ENCODE measurements around the gene ZNF514.

DNA sequence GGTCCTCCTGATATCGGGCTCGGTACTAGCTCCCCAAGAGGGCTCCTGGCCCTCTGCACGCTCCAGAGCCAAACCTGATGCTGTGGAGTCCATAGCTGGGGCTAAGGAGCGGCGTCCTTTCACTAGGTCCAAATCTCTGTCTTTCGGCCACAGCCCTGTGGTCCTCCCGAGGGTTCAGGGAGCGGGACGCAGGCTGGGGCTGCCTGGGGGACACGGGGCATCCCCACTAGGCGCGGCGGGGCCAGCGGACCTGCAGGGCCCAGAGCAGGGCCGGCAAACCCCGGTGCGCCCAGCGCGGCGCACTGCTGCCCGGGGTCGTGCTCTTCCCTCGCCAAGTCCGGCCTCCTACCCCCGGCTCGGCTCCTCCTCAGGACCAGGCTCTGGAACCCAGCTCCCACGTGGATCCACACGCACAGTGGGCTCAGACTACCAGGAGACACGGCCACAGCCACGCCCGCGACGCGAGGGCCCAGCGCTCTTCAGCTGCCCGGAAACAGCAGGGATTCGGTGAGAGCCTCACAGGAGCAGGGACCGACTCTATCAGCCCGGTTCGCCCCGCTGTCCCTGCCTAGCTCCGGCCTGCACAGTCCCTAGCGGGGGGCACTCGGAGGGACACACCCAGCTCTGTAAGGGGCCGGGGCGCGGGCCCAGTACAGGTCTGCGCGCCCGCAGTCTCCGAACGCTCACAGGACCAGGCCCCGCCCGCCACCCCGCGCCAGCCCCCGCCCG lies 593 bp downstream of the ZNF514 start:
- TF ChIP-seq POLR2AphosphoS5 (IDR thresholded peaks at IDR 0.05; ENCODE audit: low read depth, low read length) = no peak
- TF ChIP-seq, protein P1, sequence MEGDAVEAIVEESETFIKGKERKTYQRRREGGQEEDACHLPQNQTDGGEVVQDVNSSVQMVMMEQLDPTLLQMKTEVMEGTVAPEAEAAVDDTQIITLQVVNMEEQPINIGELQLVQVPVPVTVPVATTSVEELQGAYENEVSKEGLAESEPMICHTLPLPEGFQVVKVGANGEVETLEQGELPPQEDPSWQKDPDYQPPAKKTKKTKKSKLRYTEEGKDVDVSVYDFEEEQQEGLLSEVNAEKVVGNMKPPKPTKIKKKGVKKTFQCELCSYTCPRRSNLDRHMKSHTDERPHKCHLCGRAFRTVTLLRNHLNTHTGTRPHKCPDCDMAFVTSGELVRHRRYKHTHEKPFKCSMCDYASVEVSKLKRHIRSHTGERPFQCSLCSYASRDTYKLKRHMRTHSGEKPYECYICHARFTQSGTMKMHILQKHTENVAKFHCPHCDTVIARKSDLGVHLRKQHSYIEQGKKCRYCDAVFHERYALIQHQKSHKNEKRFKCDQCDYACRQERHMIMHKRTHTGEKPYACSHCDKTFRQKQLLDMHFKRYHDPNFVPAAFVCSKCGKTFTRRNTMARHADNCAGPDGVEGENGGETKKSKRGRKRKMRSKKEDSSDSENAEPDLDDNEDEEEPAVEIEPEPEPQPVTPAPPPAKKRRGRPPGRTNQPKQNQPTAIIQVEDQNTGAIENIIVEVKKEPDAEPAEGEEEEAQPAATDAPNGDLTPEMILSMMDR (IDR thresholded peaks at IDR 0.05) = no peak
- TF ChIP-seq, protein P2, sequence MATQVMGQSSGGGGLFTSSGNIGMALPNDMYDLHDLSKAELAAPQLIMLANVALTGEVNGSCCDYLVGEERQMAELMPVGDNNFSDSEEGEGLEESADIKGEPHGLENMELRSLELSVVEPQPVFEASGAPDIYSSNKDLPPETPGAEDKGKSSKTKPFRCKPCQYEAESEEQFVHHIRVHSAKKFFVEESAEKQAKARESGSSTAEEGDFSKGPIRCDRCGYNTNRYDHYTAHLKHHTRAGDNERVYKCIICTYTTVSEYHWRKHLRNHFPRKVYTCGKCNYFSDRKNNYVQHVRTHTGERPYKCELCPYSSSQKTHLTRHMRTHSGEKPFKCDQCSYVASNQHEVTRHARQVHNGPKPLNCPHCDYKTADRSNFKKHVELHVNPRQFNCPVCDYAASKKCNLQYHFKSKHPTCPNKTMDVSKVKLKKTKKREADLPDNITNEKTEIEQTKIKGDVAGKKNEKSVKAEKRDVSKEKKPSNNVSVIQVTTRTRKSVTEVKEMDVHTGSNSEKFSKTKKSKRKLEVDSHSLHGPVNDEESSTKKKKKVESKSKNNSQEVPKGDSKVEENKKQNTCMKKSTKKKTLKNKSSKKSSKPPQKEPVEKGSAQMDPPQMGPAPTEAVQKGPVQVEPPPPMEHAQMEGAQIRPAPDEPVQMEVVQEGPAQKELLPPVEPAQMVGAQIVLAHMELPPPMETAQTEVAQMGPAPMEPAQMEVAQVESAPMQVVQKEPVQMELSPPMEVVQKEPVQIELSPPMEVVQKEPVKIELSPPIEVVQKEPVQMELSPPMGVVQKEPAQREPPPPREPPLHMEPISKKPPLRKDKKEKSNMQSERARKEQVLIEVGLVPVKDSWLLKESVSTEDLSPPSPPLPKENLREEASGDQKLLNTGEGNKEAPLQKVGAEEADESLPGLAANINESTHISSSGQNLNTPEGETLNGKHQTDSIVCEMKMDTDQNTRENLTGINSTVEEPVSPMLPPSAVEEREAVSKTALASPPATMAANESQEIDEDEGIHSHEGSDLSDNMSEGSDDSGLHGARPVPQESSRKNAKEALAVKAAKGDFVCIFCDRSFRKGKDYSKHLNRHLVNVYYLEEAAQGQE (IDR thresholded peaks at IDR 0.05; ENCODE audit: insufficient read depth in 1 of 2, low read depth in 2 of 2, low read length in 1 of 2) = no peak

All from Panc1 (cell line).